ENCODE measurements around the gene LRRTM4.

- TF ChIP-seq EZH2 (IDR thresholded peaks at IDR 0.05; ENCODE audit: borderline replicate concordance, insufficient read depth, low read length, poor library complexity, severe bottlenecking) (no peak), CTCF (IDR thresholded peaks at IDR 0.05; ENCODE audit: poor library complexity, severe bottlenecking) (no peak), EP300 (conservative IDR thresholded peaks at IDR 0.05; ENCODE audit: poor library complexity, severe bottlenecking) (no peak), POLR2AphosphoS5 (IDR thresholded peaks at IDR 0.05) (no peak), TAF1 (IDR thresholded peaks at IDR 0.05; ENCODE audit: low read depth) (no peak), REST (IDR thresholded peaks at IDR 0.05; ENCODE audit: borderline replicate concordance) (no peak), MXI1 (conservative IDR thresholded peaks at IDR 0.05; ENCODE audit: poor library complexity, severe bottlenecking) (no peak), RAD21 (conservative IDR thresholded peaks at IDR 0.05) (no peak)
Observed at GRCh38 chr2:77009307-77009706, 512.9 kb downstream of the LRRTM4 start.
